IPS-NIHi7 (cell line): Measurements from ENCODE around the gene PEX6.
A peak's percentile ranks its signal among the peaks of the same experiment; 100 is the strongest.

Source experiments
- DNase-seq: peaks from one replicate; pipeline ENCODE4 v3.0.0; 2012; ENCODE audit warnings: mixed read lengths; ENCODE audit errors: extremely low spot score

The PEX6 gene

GRCh38 chr6:42996513-42996912, 17.5 kb upstream of the PEX6 start:
- no peak for DNase-seq

GRCh38 chr6:42993445-42993844, 14.5 kb upstream of the PEX6 start:
- no peak for DNase-seq

- no peak for DNase-seq
Measured at GRCh38 chr6:42989923-42990322, 10.9 kb upstream of the PEX6 start.

- DNase-seq = no peak
Measured at GRCh38 chr6:42988486-42989020, 9.6 kb upstream of the PEX6 start.

GRCh38 chr6:42987533-42988451, 8.8 kb upstream of the PEX6 start:
- no peak for DNase-seq

GRCh38 chr6:42984924-42985475, 6.0 kb upstream of the PEX6 start:
- peak; percentile 54 for DNase-seq

GRCh38 chr6:42984001-42984923, 5.3 kb upstream of the PEX6 start, which contains the start of gene PPP2R5D:
Gene PPP2R5D, plus strand, starts transcription at chr6:42984570. Its CDS starts 108 bp downstream, at chr6:42984678.
- DNase-seq = peak; percentile 99

GRCh38 chr6:42981836-42982235, 2.9 kb upstream of the PEX6 start:
- no peak for DNase-seq

GRCh38 chr6:42979523-42980177, 669 bp upstream of the PEX6 start:
- no peak for DNase-seq

GRCh38 chr6:42978487-42978838, 518 bp downstream of the PEX6 start:
- peak; percentile 44 for DNase-seq

GRCh38 chr6:42974919-42975505, 4.0 kb downstream of the PEX6 start:
- no peak for DNase-seq

- no peak for DNase-seq
Measured at GRCh38 chr6:42973926-42974325, 5.1 kb downstream of the PEX6 start.

GRCh38 chr6:42971746-42972327, 7.1 kb downstream of the PEX6 start:
- no peak for DNase-seq

GRCh38 chr6:42970871-42971612, 7.9 kb downstream of the PEX6 start:
- DNase-seq = no peak

- DNase-seq = no peak
Measured at GRCh38 chr6:42969934-42970333, 9.0 kb downstream of the PEX6 start.

GRCh38 chr6:42969431-42969830, 9.6 kb downstream of the PEX6 start:
- no peak for DNase-seq

- no peak for DNase-seq
Measured at GRCh38 chr6:42968783-42969182, 10.2 kb downstream of the PEX6 start.

- DNase-seq = no peak
Measured at GRCh38 chr6:42968126-42968701, 10.8 kb downstream of the PEX6 start.

GRCh38 chr6:42967228-42967627, 11.8 kb downstream of the PEX6 start:
- no peak for DNase-seq

- DNase-seq = no peak
Measured at GRCh38 chr6:42966571-42966970, 12.4 kb downstream of the PEX6 start.
